HCT116 (cell line): ENCODE data around the gene ZSWIM5.
A peak's percentile ranks its signal among the peaks of the same experiment; 100 is the strongest.

Experiments
- CBX3 ChIP-seq: IDR thresholded peaks from 2 replicates; pipeline ENCODE4 v1.6.1; 2012; ENCODE audit warnings: low read depth
- CEBPB ChIP-seq: IDR thresholded peaks from 2 replicates; pipeline ENCODE4 v1.6.1; 2012; ENCODE audit warnings: low read depth
- EZH2 ChIP-seq: fragments of 200-600 bp; sonication (generic); IDR thresholded peaks from 2 replicates; pipeline ENCODE4 v1.6.1; 2017; ENCODE audit warnings: antibody characterized with exemption, mixed run types
- POLR2A ChIP-seq: IDR thresholded peaks from 2 replicates; pipeline ENCODE4 v1.7.0; 2011; ENCODE audit warnings: borderline replicate concordance; ENCODE audit not compliant: insufficient read depth, insufficient read length; ENCODE audit errors: extremely low read depth
- POLR2AphosphoS5 ChIP-seq: IDR thresholded peaks from 2 replicates; pipeline ENCODE4 v1.6.1; 2011; ENCODE audit warnings: mild to moderate bottlenecking, low read depth, low read length, moderate library complexity
- SIN3A ChIP-seq: IDR thresholded peaks from 2 replicates; pipeline ENCODE4 v1.6.1; 2012; ENCODE audit warnings: low read depth
- SP1 ChIP-seq: IDR thresholded peaks from 2 replicates; pipeline ENCODE4 v1.6.1; 2012; ENCODE audit warnings: low read depth
- YY1 ChIP-seq: IDR thresholded peaks from 2 replicates; pipeline ENCODE4 v1.6.1; 2011; ENCODE audit warnings: low read length, low read depth, moderate library complexity, mild to moderate bottlenecking; ENCODE audit not compliant: insufficient replicate concordance; ENCODE audit errors: extremely low read depth
- ZFX ChIP-seq: fragments of 450-650 bp; IDR thresholded peaks from 2 replicates; pipeline ENCODE4 v1.6.1; 2017
- TF ChIP-seq, protein P1 (sequence below), 3 experiments: fragments of 200-600 bp in 1 of 3; sonication (generic) in 1 of 3; IDR thresholded peaks in 2 of 3; conservative IDR thresholded peaks in 1 of 3; 2 replicates each; pipeline ENCODE4 v1.5.1; 2012 to 2017; ENCODE audit warnings: low read depth in 2 of 3, low read length in 2 of 3, antibody characterized with exemption in 1 of 3, borderline replicate concordance in 1 of 3, control low read depth in 1 of 3, mild to moderate bottlenecking in 1 of 3, mixed read lengths in 1 of 3, mixed run types in 1 of 3, moderate library complexity in 1 of 3; ENCODE audit not compliant: insufficient read depth in 1 of 3
- TF ChIP-seq, protein P2 (sequence below): IDR thresholded peaks from 2 replicates; pipeline ENCODE4 v1.6.1; 2012
- TF ChIP-seq, protein P3 (sequence below): IDR thresholded peaks from 2 replicates; pipeline ENCODE4 v1.6.1; 2012; ENCODE audit warnings: low read depth

DNA sequence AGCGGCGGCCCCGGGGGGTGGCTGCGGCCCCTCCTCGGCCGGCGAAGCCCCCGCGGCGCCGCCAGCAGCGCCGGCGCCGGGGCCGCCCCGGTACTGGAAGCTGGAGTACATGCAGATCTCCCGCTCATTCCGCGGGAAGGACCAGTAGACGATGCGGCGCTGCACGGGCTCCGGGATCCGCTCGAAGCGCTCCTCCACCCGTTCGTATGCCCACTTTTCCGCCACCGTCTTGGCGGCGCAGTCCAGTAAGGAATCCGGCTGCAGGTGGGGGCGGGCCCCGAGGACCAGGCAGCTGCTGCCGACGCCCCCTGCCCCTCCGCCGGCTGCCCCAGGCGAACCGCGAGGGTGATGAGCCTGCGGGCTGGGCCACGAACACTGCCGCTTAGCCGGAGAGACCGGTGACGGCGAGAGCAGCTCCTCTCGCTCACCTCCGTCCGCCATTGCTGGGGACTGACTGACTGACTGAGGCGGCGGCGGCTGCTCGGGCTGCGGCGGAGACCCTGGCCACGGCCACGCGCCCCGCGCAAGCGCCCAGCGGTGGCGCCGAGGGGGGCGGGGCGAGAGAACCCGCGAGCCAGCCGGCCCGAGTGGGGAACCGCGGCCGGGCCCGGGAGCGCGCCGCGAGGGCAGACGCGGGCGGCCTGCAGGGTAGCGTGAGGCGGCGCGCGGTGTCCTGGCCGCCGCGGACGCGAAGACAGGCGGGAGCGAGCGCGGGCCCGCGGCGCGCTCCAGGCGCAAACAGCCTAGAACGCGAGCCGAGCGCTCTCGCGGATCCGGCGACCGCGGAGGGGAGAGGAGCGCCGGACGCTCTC, at the start of gene ZSWIM5:
- peak; percentile 76 for TF ChIP-seq ZFX
- peak; percentile 67 for TF ChIP-seq POLR2AphosphoS5
- 0 out of 2 replicates have a peak, but pooled peaks have one; percentile 29 for TF ChIP-seq SIN3A
- peak; percentile 44 for TF ChIP-seq POLR2A
- TF ChIP-seq EZH2, result no peak
- TF ChIP-seq YY1, result peak; percentile 77
- TF ChIP-seq, protein P1, sequence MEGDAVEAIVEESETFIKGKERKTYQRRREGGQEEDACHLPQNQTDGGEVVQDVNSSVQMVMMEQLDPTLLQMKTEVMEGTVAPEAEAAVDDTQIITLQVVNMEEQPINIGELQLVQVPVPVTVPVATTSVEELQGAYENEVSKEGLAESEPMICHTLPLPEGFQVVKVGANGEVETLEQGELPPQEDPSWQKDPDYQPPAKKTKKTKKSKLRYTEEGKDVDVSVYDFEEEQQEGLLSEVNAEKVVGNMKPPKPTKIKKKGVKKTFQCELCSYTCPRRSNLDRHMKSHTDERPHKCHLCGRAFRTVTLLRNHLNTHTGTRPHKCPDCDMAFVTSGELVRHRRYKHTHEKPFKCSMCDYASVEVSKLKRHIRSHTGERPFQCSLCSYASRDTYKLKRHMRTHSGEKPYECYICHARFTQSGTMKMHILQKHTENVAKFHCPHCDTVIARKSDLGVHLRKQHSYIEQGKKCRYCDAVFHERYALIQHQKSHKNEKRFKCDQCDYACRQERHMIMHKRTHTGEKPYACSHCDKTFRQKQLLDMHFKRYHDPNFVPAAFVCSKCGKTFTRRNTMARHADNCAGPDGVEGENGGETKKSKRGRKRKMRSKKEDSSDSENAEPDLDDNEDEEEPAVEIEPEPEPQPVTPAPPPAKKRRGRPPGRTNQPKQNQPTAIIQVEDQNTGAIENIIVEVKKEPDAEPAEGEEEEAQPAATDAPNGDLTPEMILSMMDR (IDR thresholded peaks at IDR 0.05 in 2 of 3, conservative IDR thresholded peaks at IDR 0.05 in 1 of 3; ENCODE audit: borderline replicate concordance in 1 of 3, insufficient read depth in 1 of 3, low read depth in 2 of 3, low read length in 2 of 3), result no peak
- TF ChIP-seq SP1, result no peak
- TF ChIP-seq CBX3, result no peak
- no peak for TF ChIP-seq CEBPB
- TF ChIP-seq, protein P2, sequence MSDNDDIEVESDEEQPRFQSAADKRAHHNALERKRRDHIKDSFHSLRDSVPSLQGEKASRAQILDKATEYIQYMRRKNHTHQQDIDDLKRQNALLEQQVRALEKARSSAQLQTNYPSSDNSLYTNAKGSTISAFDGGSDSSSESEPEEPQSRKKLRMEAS, result peak; percentile 42
- TF ChIP-seq, protein P3, sequence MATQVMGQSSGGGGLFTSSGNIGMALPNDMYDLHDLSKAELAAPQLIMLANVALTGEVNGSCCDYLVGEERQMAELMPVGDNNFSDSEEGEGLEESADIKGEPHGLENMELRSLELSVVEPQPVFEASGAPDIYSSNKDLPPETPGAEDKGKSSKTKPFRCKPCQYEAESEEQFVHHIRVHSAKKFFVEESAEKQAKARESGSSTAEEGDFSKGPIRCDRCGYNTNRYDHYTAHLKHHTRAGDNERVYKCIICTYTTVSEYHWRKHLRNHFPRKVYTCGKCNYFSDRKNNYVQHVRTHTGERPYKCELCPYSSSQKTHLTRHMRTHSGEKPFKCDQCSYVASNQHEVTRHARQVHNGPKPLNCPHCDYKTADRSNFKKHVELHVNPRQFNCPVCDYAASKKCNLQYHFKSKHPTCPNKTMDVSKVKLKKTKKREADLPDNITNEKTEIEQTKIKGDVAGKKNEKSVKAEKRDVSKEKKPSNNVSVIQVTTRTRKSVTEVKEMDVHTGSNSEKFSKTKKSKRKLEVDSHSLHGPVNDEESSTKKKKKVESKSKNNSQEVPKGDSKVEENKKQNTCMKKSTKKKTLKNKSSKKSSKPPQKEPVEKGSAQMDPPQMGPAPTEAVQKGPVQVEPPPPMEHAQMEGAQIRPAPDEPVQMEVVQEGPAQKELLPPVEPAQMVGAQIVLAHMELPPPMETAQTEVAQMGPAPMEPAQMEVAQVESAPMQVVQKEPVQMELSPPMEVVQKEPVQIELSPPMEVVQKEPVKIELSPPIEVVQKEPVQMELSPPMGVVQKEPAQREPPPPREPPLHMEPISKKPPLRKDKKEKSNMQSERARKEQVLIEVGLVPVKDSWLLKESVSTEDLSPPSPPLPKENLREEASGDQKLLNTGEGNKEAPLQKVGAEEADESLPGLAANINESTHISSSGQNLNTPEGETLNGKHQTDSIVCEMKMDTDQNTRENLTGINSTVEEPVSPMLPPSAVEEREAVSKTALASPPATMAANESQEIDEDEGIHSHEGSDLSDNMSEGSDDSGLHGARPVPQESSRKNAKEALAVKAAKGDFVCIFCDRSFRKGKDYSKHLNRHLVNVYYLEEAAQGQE, result no peak
